HG03442 (cell line): ENCODE results near the gene GFPT1.

Experiments used
- ATAC-seq: cut with Tn5 transposase; IDR thresholded peaks from one replicate; pipeline ENCODE4 v1.9.1; 2021; ENCODE audit warnings: mild to moderate bottlenecking, moderate library complexity; ENCODE audit not compliant: unreplicated experiment

Gene GFPT1

DNA sequence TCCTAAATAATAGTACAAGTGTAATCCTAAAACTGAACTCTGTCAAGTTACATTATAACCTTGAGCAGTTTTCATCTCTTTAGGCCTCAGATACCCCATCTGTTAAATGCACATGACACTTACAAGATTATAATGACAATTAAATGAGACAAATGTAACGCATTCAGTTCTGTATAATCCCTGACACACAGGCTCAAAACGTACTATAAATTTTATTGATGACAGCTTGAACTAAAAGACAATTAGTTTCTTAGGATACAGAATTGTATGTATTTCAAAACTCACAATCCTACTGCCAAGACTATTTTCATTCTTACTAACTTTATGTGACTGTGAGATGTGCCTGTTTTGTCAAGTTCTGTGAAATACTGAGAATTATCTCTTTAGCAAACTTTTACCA lies 56.2 kb downstream of the GFPT1 start:
- ATAC-seq = no peak

DNA sequence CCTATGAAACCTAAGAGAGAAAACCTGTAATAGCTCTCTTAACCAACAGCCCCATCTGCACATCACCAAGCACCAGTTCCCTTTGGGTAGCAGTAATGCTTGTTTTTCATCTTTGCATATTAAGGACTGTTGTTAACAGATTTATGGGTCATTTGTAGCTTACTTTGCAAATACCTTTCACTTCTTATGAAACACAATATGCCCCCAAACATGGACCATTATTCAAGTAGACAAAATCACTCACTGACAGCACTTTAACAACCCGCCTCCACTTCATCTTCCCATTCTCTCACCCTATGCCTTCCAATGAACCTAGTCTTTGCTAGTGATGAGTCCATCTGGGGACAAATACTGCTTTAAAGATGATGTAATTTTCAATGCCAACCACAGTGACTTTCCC lies 64.4 kb downstream of the GFPT1 start:
- no peak for ATAC-seq

DNA sequence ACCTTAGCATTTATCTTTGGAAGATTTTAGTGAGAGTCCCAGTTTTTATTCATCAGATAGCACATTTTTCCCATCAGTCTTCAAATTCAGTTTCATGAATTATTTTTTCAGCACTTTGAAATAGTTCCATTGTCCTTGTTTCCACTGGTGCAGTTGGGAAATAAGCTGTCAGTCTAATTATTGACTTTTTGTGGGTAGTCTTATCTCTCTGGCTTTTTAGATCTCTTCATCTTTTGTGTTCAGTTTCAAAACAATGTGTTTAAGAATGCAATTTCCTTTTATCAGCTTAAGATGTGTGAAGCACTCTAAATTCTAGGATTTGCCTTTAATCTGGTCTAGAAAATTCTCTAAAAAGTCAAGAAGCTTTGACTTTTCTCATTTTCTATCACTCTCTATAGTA lies 70.5 kb downstream of the GFPT1 start:
- no peak for ATAC-seq

- no peak for ATAC-seq
Measured at GRCh38 chr2:69315160-69315761, 71.8 kb downstream of the GFPT1 start.

DNA sequence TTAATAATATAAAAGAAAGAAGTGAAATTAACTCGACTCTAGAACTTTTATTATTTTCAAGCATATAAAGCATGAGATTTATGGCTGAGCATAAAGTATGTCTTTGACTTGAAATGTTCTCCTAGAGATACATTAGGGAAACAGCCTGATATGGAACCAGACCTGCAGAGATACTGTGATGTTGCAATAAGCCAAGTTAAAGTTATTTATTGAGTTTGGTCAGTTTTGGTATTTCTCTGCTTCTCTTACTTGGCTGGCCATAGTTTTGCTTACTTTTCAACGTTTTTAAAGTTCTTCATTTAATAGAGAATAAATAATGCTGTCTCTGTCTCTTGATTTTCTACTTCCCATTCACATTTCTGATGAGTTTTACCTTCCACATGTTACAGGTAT lies 76.0 kb downstream of the GFPT1 start:
- ATAC-seq = no peak

DNA sequence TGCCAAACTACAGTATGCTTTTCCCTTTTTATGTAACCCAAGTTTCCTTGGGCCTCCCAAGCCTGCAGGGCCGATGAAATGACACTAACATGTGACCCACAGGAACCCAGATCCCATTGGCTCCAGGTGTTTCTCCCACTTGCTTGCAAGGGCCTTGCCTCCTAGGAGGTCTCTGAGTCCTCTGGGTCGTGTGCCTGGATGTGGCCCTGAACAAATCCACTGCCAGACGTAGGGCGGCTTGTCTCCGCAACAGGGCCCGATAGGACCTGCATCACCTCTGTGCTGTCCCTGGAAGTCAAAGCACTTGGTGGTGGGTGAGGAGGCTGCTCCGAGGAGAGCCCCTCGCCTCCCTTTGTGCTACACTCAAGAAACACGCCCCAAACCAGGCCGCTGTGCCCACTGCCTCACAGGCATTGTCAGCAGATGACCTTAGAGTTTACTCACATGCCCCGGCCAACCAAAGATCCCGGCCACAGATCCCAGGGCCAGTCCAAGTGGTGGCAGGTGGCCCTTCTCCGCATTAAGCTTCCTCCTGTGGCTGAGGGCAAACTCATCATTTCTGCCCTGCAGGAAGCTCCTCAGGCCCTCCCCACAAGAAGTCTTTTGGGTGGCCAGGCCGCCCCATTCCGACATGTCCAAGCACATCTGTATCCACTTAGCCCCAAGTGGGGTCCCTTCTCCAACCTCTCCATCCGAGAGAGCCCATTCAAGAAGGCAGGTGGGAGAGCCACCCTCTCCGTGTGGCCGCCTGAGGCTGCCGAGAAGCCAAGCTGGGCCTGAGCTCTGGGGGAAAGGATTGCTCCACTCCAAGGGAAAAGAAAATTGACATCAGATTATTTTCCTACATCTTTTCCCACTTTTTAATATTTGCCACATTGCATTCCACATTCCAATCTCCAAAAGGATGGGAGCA lies 76.7 kb downstream of the GFPT1 start:
- ATAC-seq = no peak

DNA sequence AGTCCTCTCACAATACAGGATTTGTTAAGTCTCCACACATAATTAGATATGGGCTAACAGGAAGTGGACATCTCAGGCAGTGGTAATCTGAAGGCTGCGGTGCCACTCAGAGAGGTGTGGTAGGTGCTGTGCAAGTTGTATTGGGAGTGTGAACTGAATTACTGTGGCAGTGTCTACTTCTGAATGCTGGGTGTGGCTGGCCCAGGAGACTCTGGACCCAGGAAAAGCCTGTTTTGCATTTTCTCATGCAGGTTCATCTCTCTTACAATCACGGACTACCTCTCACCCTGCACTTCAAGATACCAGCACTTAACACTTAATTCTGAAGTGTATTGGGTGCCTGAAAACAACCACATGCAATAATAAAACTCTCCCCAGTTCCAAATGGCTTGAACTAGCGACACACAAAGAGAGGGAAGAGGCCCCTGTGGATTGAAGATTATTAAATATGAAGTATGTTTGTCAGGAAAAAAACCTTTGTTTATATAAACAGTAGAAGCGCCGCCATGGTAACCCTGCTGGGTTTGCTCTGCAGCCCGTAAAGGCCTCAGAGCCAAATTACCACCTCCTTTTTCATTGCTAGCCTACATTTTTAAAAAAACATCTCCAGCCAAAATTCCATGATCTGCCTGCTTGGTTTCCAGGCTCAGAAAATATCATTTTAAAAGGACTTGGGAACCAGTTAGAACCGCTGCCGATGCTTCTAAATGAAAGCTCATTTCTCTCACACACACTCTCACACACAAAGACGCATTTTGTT lies 77.5 kb downstream of the GFPT1 start:
- no peak for ATAC-seq

DNA sequence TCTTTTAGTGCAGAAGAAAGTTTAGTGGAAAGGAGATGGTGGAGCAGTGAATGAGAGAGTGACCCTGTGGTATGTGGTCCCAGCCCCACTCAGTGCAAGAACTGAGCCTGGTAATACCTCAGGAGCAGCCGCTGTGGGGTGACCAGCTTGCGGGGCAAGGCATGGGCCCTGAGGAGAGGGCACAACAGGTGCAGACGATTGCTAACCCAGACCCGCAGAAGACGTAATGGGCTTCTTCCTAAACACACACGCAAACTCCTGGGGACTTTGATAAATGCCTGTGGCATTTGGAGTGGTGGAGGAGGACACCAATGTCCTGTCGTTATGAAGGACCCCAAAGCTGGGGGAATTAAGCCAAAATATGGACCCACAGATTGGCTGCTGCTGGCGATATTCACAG lies 78.7 kb downstream of the GFPT1 start:
- no peak for ATAC-seq

DNA sequence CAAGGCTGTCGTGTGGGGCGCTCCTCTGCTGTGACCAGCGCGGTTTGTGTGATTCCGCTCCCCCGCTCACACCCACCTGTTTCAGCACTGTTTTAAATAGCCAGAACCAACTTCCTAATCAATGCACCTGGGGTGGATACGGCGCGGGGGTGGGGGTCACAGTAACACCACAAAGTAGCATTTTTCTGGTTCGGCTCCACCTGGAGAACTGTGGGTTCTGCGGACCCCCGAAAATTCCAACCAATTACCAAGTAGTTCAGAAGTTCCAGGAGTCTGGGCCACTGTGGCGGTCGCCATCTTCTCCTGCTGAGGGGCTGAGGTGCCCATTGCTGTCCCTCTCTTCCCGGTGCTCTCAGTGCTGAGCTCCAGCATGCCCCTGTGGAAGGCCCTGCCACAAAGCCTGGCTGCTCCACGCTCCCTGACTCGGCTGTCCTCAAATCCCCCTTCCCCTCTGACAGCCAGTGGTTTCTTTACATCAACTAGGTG lies 79.4 kb downstream of the GFPT1 start:
- no peak for ATAC-seq

DNA sequence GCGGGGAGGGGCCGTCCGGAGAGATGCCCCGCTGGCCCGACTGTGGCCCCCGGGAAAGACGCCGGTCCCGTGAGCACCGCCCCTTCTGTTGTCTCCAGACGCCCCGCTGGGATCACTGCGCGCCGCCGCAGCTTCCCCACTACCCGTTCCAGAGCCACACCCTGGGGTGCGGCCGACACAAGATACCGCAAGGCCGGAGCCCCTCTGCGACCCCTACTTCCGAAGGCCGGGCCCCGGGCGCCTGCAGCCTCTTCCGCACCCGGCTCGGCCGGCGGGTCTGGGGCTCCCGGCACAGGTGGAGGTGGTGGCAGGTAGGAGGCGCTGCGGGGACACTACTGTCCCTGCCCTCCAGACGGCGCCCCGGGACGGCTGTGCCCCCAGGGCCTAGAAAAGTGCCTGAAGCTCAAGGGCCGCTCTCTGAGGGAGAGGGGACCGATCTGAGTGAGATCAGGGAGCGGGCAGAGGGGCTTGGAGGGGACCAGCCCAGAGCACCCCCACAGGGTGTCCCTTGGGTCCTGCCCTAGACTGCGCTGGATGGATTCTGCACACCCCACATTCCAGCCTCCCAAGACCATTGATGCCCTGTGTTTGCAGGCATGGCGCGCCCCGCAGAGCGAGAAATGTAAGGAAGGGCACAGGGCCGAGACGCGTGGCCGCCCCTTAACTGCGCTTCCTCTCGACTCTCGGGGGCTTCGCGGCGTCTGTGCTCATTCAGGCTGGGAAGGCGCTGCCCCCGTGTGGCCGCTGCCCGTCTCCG lies 80.0 kb downstream of the GFPT1 start:
- ATAC-seq = peak; percentile 79

DNA sequence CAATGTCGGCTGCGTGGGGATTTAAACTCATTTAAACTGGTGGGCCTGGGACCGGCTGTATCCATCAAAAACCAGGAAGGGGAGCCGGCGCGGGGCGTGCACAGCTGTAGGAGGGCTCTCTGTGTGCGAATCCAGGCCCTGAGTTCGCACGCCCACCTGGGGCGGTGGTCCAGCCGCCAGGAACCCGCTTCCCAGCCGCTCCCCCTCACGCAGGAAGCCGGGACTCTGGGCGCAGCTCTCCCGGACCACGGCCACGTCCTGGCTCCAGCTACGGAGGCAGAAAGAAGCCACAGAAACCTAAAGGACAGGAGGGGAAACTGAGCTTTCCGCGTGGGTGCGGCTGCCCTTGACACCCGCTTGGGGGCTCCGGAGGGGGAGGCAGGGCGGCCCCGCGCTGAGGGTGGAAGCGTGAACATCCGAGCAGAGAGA lies 80.6 kb downstream of the GFPT1 start:
- no peak for ATAC-seq

DNA sequence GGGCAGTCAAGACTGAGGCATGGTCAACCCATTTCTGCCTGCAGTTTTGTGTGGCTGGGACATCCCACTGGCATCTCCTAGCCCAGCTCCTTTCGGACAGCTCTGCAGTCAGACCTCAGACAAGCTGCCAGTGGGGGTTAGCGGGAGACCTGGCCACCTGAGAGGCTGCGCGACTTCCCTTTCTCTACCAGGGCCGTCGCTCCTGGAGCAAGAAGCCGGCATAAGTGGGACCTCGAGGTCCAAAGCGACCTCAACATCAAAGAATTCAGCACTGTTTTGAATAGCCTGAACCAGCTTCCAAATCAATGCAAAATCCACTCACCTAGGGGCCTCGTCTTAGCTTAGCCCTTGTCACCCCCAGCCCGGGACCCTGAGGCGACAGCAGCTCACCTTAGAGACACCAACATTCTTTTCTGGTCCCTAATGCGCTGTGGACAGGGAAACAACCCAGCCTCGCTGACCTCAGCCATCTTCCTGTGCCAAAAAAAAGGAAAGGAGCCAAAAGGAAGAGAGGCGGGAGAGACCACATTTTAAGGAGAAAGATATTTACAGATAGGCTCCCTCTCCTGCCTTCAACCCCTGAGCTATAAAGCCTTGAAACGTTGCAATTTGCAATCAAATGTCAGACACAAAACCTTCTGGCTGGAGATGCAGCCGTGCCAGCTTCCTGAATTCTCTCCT lies 81.2 kb downstream of the GFPT1 start:
- ATAC-seq = no peak

GRCh38 chr2:69305166-69305565 lies 81.9 kb downstream of the GFPT1 start:
- no peak for ATAC-seq

- ATAC-seq = no peak
Measured at GRCh38 chr2:69304656-69305055, 82.4 kb downstream of the GFPT1 start.

GRCh38 chr2:69300650-69301049 lies 86.4 kb downstream of the GFPT1 start:
- ATAC-seq = no peak

GRCh38 chr2:69299772-69300516 lies 87.1 kb downstream of the GFPT1 start:
- ATAC-seq = no peak

DNA sequence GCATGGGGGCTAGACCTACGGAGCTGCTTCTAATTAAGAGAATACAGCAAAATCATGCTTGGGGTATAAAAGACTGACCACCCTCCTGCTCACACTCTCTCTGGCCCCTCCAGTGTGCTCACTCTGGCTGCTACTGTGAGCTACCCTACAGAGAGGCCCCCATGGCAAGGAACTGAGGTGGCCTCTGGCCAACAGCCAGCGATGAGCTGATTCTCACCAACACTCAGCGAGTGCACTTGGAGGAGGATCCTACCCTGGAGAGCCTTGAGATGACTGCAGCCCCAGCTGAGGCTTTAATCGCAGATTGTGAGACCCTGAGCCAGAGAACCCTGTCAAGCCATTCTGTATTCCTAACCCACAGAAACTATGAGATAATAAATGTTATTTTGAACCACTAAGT lies 88.2 kb downstream of the GFPT1 start:
- no peak for ATAC-seq

- ATAC-seq = no peak
Measured at GRCh38 chr2:69298261-69298660, 88.8 kb downstream of the GFPT1 start.

DNA sequence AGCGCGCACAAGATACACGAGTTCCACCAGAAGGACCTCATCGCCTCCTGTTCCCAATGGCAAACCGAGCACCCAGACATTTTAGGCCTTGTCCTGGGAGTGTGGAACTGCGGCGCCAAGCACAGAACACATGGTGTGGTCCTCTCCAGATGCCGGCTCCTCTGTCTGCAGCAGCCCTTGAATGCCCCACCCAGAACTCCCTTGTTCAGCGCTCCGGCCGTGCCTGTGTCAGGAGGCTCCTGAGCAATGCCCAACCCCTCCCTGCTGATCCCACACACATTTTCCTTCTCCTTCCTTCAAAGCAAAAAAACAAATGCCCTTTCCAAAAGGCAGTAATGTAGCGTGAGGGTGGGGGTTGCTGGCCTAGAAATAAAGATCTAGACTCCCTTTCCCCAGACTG lies 89.8 kb downstream of the GFPT1 start:
- ATAC-seq = no peak

- ATAC-seq = no peak
Measured at GRCh38 chr2:69296421-69296820, 90.6 kb downstream of the GFPT1 start.
